NCI-H2029 (cell line): ENCODE measurements around the gene HTR1A.

Experiments used
- DNase-seq: peaks from one replicate; lab custom pipeline; 2025; lab: John Stamatoyannopoulos, UW

Gene HTR1A

GRCh38 chr5:63962279-63962678 lies at the start of gene HTR1A:
Gene HTR1A (minus strand): TSS chr5:63962445. CDS start chr5:63961719, 726 bp downstream.
- DNase-seq: no peak

GRCh38 chr5:64003966-64004365 lies 41.7 kb upstream of the HTR1A start:
- no peak for DNase-seq

- DNase-seq: no peak
Observed at GRCh38 chr5:64000096-64000495, 37.9 kb upstream of the HTR1A start.

GRCh38 chr5:63987053-63987452 lies 24.8 kb upstream of the HTR1A start:
- no peak for DNase-seq

- DNase-seq: no peak
Observed at GRCh38 chr5:63981864-63982263, 19.6 kb upstream of the HTR1A start.

- DNase-seq: no peak
Observed at GRCh38 chr5:63963926-63964325, 1.7 kb upstream of the HTR1A start.

- DNase-seq: peak; percentile 55
Observed at GRCh38 chr5:63963080-63963735, 963 bp upstream of the HTR1A start.

- no peak for DNase-seq
Observed at GRCh38 chr5:63961598-63962161, 565 bp downstream of the HTR1A start.

GRCh38 chr5:63961125-63961597 lies 1.1 kb downstream of the HTR1A start:
- no peak for DNase-seq

- no peak for DNase-seq
Observed at GRCh38 chr5:63960646-63961045, 1.6 kb downstream of the HTR1A start.

GRCh38 chr5:63959177-63959982 lies 2.9 kb downstream of the HTR1A start:
- DNase-seq: peak; percentile 5

- DNase-seq: no peak
Observed at GRCh38 chr5:63958654-63959053, 3.6 kb downstream of the HTR1A start.

GRCh38 chr5:63957617-63958016 lies 4.6 kb downstream of the HTR1A start:
- DNase-seq: no peak

GRCh38 chr5:63953217-63953616 lies 9.0 kb downstream of the HTR1A start:
- no peak for DNase-seq

GRCh38 chr5:63935103-63935502 lies 27.1 kb downstream of the HTR1A start:
- no peak for DNase-seq

- DNase-seq: no peak
Observed at GRCh38 chr5:63931836-63932235, 30.4 kb downstream of the HTR1A start.

- no peak for DNase-seq
Observed at GRCh38 chr5:63928451-63928850, 33.8 kb downstream of the HTR1A start.

- DNase-seq: peak; percentile 85
Observed at GRCh38 chr5:63923914-63924313, 38.3 kb downstream of the HTR1A start.

- DNase-seq: no peak
Observed at GRCh38 chr5:63919763-63920478, 42.3 kb downstream of the HTR1A start.

- DNase-seq: no peak
Observed at GRCh38 chr5:63916786-63917185, 45.5 kb downstream of the HTR1A start.

GRCh38 chr5:63911871-63912270 lies 50.4 kb downstream of the HTR1A start:
- no peak for DNase-seq
